Psoas muscle (tissue), 8 donors: ENCODE measurements around the gene PEX19. TPM values are rescaled to one million over a fixed set of nuclear protein-coding genes. Genes with fewer than 3 reads are reported as not detected.

Experiments
- ATAC-seq, 4 donors: fragments of 200-7000 bp; cut with Tn5 transposase; one replicate each; pipeline ENCODE4 v1.9.1; 2020; ENCODE audit warnings: moderate library complexity in 3 of 4, mild to moderate bottlenecking in 2 of 4
- DNase-seq, 2 donors: peaks; one replicate each; pipeline ENCODE4 v3.0.0-alpha.2; 2020
- H3K27ac ChIP-seq: fragments of 200-600 bp; one replicate; pipeline ENCODE4 v1.8.0; 2022
- H3K27me3 ChIP-seq, 3 donors: fragments of 200-600 bp in 1 of 3; one replicate each; pipeline versions ENCODE4 v1.6.1 to v1.8.0; 2013 to 2022; ENCODE audit warnings: low read length in 2 of 3, mild to moderate bottlenecking in 2 of 3, moderate library complexity in 1 of 3; ENCODE audit not compliant: insufficient read depth in 3 of 3
- H3K36me3 ChIP-seq, 2 donors: fragments of 200-600 bp in 1 of 2; one replicate each; pipeline versions ENCODE4 v1.6.1 to v1.8.0; 2013 to 2022; ENCODE audit warnings: low read depth in 1 of 2, mild to moderate bottlenecking in 1 of 2, moderate library complexity in 1 of 2; ENCODE audit not compliant: insufficient read depth in 1 of 2
- H3K4me1 ChIP-seq: fragments of 200-600 bp; one replicate; pipeline ENCODE4 v1.8.0; 2022
- H3K4me3 ChIP-seq: fragments of 200-600 bp; one replicate; pipeline ENCODE4 v1.8.0; 2022; ENCODE audit warnings: mild to moderate bottlenecking
- H3K9me3 ChIP-seq: fragments of 200-600 bp; one replicate; pipeline ENCODE4 v1.8.0; 2022
- WGBS, 3 donors: extraction: QIAGEN DNeasy Blood & Tissue Kit; methylation state at CpG; one replicate each; pipeline versions ENCODE4 v1.1.6 to v1.1.7; 2013; 5-methylcytosine and 5-hydroxymethylcytosine counted together
- intact Hi-C, 2 donors: fragments of 100-400 bp; cut with DNase I; formaldehyde crosslinking; loops; one replicate each; pipeline versions ENCODE4 v1.11.0 to v1.14.2; 2022
- polyA plus RNA-seq, 3 donors: library from polyadenylated mRNA; stranded (reverse); fragments of 200-250 nt; gene quantifications; one replicate each; pipeline ENCODE4 v1.2.3, GENCODE V29; 2013
- total RNA-seq, 4 donors: library from RNA; stranded (reverse); fragmentation: NEBNext Ultra II Directional in 2 of 4; extraction: Animal tissue kit (Norgen Biotek cat#: 25700) in 2 of 4; gene quantifications; one replicate each; pipeline versions ENCODE4 v1.2.1 to v1.2.4, GENCODE V29; 2021 to 2023
- TF ChIP-seq, protein P1 (sequence below): fragments of 200-600 bp; IDR thresholded peaks from one replicate; pipeline ENCODE4 v1.8.0; 2022; ENCODE audit warnings: antibody characterized with exemption
- donor health status: healthy with polysubstance abuse.
- donor health status: DM: no; HTN: no; CAD: no; lungs with moderate emphysema.
- donor health status: Bipolar disorder and iron deficiency.
- donor health status: healthy.
- donor health status: DM: yes; HTN: yes; CAD: no.
- donor health status: DM: no; HTN: no; CAD: no.
- donor health status: DM: no; HTN: no; CAD: no.
- donor health status: DM: yes; HTN: yes; CAD: no.

Gene PEX19
- total and polyA plus RNA-seq, 7 donors: 30.2 to 117 (median 78.1) TPM

DNA sequence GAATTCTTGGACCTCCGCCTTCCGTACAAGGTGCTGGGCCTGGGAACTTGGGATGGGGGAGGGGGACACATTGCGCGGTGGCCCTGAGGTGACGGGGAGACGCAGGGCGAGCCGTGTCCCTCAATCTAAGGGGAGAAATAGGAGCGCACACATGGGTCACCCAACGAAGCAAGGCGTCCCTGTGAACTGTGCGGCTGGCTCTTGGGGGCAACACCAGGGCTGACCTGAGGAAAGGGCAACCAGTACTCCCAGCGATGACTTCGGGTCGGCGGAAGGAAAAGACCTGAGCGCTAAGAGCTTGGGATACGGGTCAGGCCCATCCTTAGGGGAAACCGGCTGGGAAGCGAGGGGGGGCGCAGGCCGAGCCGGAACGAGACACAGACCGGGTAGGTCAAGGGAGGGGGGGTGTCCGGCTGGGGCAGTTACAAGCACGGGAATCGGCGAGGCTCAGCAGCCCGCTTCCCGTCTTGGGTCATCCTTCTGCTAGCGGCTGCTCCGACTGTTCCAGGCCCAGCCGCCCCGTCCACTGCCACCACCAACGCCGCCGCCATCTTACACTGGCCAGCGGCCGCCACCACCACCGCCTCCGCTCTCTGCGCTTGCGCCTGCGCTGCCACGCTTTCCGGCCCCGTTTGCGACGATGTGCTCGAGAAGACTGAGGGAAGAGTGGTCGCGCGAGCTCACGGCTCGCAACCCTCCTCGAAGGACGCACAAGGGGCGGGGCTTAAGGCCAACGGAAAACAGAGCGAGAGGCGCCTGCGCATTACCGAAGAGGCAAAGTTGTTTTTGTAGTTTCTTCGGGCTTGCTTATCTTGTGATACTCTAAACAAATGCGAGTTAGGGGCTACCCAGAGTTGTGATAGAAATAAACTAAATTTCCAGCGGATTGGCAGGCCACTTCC is 22.8 kb downstream of the PEX19 start, which contains the start of gene DCAF8:
DCAF8 (minus strand) TSS at position 657 of the 902 bp plus-strand sequence. CDS start 18,541 bp downstream, outside the sequence.
- intact Hi-C loops: loop anchor here in 1 of 2 donors (2.0 kb wide), 1 partner anchor 23 kb away; the partner anchor contains the start of gene PEX19
- no peaks in the 10 kb centered on the region for H3K9me3 ChIP-seq
- H3K27me3 ChIP-seq: no peaks in the 10 kb centered on the region
- H3K27ac ChIP-seq: peak within 1 kb of the TSS; percentile 99
- TF ChIP-seq, protein P1, sequence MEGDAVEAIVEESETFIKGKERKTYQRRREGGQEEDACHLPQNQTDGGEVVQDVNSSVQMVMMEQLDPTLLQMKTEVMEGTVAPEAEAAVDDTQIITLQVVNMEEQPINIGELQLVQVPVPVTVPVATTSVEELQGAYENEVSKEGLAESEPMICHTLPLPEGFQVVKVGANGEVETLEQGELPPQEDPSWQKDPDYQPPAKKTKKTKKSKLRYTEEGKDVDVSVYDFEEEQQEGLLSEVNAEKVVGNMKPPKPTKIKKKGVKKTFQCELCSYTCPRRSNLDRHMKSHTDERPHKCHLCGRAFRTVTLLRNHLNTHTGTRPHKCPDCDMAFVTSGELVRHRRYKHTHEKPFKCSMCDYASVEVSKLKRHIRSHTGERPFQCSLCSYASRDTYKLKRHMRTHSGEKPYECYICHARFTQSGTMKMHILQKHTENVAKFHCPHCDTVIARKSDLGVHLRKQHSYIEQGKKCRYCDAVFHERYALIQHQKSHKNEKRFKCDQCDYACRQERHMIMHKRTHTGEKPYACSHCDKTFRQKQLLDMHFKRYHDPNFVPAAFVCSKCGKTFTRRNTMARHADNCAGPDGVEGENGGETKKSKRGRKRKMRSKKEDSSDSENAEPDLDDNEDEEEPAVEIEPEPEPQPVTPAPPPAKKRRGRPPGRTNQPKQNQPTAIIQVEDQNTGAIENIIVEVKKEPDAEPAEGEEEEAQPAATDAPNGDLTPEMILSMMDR: no peak
- DNase-seq (peak; percentile 99), ATAC-seq (peak; percentile 94 to 97 (median 95))
- WGBS, 3 donors: 0 to 1% (median 0%) methylated on average over 60 to 67 of the region's 67 CpGs
- H3K4me3 ChIP-seq: peak within 1 kb of the TSS; percentile 80
- no peaks in the 10 kb centered on the region for H3K36me3 ChIP-seq
- peaks cover 39% of the 10 kb centered on the region for H3K4me1 ChIP-seq

DNA sequence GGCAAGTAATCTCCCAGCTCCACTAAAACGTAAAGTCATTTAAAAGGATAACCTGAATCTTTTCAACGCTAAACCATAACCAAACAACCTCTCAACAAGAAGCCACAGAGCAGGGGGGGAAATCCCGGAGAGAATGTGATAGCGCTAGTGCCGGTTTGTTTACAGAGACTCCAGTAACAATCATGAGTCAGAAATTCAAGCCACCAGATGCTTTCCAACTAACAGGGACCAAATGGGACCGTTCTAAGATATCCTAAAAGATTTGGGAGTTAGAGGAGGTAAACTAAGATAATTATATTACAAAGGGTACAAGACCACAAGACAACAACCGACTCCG is 23.4 kb downstream of the PEX19 start:
- no peaks in the 10 kb centered on the region for H3K36me3 ChIP-seq
- H3K4me1 ChIP-seq: peaks cover 45% of the 10 kb centered on the region
- 0 to 1% (median 1%) methylated on average over 8 of the region's 8 CpGs for WGBS, 3 donors
- H3K27ac ChIP-seq: peak overlapping the region; percentile 99
- ATAC-seq (peak; percentile 61 to 81 (median 74)), DNase-seq (no peak)
- H3K27me3 ChIP-seq: no peaks in the 10 kb centered on the region
- intact Hi-C loops: no loop called here
- H3K4me3 ChIP-seq: peak overlapping the region; percentile 80
- H3K9me3 ChIP-seq: no peaks in the 10 kb centered on the region
- TF ChIP-seq, protein P1: no peak

DNA sequence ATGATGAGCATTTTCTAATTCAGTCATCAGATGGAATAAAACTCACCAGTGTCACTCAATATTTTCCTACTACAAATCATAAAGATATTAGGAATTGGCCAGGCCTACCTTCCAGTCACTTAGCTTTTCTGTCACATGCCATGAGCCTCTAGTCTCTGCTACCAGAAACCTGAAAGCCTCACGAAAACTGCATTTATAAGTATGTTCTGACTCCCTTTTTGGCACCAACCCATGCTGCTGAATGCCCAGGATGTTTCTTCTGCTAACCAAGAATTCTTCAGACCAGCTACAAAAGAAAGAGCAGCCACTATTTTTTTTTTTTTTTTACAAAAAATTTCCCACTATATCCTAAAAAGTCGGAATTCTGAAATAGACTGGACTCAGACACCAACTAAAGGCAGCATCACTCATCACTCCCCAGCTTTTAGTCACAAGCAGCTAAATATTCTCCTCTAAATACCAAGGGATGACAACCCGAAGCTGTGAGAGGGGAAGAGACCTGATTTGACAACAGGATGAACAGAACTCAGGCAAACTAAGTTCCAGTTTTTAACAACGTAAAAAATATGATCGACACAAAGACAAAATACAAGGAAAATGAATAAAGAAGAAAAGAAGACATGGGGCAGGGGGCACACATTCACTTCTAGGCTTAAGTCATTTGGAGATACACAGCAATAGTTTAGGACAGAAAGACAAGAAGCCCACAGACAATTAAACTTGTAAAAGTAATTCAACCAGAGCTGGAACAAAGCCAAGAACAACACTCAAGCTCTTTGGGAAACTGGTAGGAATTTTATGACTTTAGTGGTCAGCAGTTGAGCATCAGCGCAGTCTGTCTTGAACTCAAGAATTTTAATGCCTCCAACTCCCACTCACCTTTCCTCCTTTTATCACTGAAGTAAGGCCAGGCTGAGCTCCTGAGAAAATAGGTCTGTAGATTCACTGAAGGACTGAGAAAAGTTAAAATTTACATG is 24.2 kb downstream of the PEX19 start:
- WGBS, 3 donors: 15 to 20% (median 17%) methylated on average over 6 of the region's 6 CpGs

DNA sequence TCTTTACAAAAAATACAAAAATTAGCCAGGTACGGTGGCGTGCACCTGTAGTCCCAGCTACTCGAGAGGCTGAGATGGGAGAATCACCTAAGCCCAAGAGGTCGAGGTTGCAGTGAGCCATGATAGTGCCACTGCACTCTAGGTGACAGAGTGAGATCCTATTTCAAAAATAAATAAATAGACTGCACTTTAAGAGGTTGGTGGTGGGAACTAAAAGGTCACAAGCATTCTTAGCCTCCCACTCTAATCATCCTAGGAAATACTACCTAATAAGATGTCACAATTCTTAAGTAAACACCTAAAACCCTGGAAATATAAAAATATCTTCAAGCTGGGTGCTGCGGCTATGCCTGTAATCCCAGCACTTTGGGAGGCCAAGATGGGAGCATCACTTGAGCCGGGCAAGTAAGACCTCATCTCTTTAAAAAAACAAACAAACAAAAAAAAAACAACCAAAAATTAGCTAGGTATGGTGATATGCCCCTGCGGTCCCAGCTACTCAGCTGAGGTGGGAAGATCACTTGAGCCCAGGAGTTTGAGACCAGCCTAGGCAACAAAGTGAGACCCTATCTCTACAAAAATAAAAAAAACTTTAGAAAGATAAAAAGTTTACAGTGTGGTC is 26.6 kb downstream of the PEX19 start:
- no peak for DNase-seq
- peak overlapping the region; percentile 99 for H3K27ac ChIP-seq
- peaks cover 0 to 19% of the 10 kb centered on the region in 2 donors for H3K36me3 ChIP-seq
- peaks cover 55% of the 10 kb centered on the region for H3K4me1 ChIP-seq
- peak overlapping the region; percentile 80 for H3K4me3 ChIP-seq
- H3K9me3 ChIP-seq: no peaks in the 10 kb centered on the region
- 71 to 88% (median 77%) methylated on average over 7 of the region's 7 CpGs for whole genome bisulfite sequencing, 3 donors
- no peaks in the 10 kb centered on the region for H3K27me3 ChIP-seq
- TF ChIP-seq, protein P1: no peak
- intact Hi-C loops: no loop called here
- no peak for ATAC-seq

More for the DNA sequence above, 24.2 kb downstream of the PEX19 start:
- intact Hi-C loops: no loop called here
- Histone ChIP-seq H3K27ac (peak overlapping the region; percentile 99), H3K4me1 (peaks cover 52% of the 10 kb centered on the region), H3K36me3 (no peaks in the 10 kb centered on the region), H3K4me3 (peak overlapping the region; percentile 80), H3K9me3 (no peaks in the 10 kb centered on the region), H3K27me3 (no peaks in the 10 kb centered on the region)
- ATAC-seq (no peak), DNase-seq (no peak)
- TF ChIP-seq, protein P1: no peak
